Neural crest cell (in vitro differentiated cells): ENCODE measurements around the gene MYOT. TPM values are rescaled to one million over a fixed set of nuclear protein-coding genes. Genes with fewer than 3 reads are reported as not detected.

ENCODE experiments used
- DNase-seq: peaks from one replicate; pipeline ENCODE4 v3.0.0; 2021; ENCODE audit warnings: low read depth, mixed read lengths, low spot score
- H3K27ac Mint-ChIP-seq: one replicate; pipeline ENCODE4 v1.8.0; 2021; ENCODE audit warnings: mild to moderate bottlenecking, mixed read lengths; ENCODE audit not compliant: unreplicated experiment
- H3K27me3 Mint-ChIP-seq: 2 replicates; pipeline ENCODE4 v1.8.0; 2021; ENCODE audit warnings: low read depth, mild to moderate bottlenecking, mixed read lengths
- H3K36me3 Mint-ChIP-seq: 2 replicates; pipeline ENCODE4 v1.8.0; 2021; ENCODE audit warnings: low read depth, mild to moderate bottlenecking, mixed read lengths
- H3K4me1 Mint-ChIP-seq: 2 replicates; pipeline ENCODE4 v1.8.0; 2021; ENCODE audit warnings: mixed read lengths
- H3K4me3 Mint-ChIP-seq: one replicate; pipeline ENCODE4 v1.8.0; 2021; ENCODE audit warnings: mild to moderate bottlenecking, mixed read lengths
- H3K9me3 Mint-ChIP-seq: 2 replicates; pipeline ENCODE4 v1.8.0; 2021; ENCODE audit warnings: mixed read lengths
- CTCF ChIP-seq: fragments of 200-600 bp; sonication (generic); conservative IDR thresholded peaks from 2 replicates; pipeline ENCODE4 v1.5.0; 2021; ENCODE audit warnings: antibody characterized with exemption, mild to moderate bottlenecking
- total RNA-seq: library from RNA; stranded (reverse); gene quantifications from 2 replicates; pipeline ENCODE4 v1.2.1, GENCODE V29; 2021

The MYOT gene
- total RNA-seq, 1 donor from 2014 or later: not detected

- no peak for DNase-seq
- H3K4me1 Mint-ChIP-seq: peaks cover 5% of the 10 kb centered on the region
- no peaks in the 10 kb centered on the region for H3K27me3 Mint-ChIP-seq
- H3K4me3 Mint-ChIP-seq: no peak overlapping the region
- H3K27ac Mint-ChIP-seq: no peak overlapping the region
- peaks cover 6% of the 10 kb centered on the region for H3K36me3 Mint-ChIP-seq
- TF ChIP-seq CTCF: no peak
- H3K9me3 Mint-ChIP-seq: peaks cover 7% of the 10 kb centered on the region
These were observed 41.6 kb upstream of the MYOT start for GRCh38 chr5:137826067-137826466.

DNA sequence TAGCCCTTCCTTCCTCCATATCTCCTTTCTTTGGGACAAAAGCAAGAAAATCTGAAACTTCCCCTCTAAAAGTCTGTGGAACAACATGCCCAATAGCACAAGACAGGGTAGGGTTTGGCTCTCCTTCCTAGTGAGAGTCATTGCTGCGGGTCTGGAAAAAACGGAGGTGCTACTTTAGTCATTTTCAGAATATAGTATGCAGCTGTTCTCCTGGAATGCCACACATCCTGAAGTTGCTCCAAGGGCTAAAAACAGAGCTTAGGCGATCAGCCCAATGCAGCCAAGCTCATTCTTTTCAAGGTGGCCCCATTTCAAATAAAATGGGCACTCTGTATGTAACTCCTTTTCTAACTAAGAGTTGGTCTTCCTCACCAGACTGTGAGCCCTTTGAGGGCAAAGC is 39.5 kb upstream of the MYOT start:
- Mint-ChIP-seq H3K27ac (no peak overlapping the region), H3K27me3 (no peaks in the 10 kb centered on the region), H3K4me3 (no peak overlapping the region), H3K36me3 (peaks cover 6% of the 10 kb centered on the region), H3K9me3 (peaks cover 4% of the 10 kb centered on the region), H3K4me1 (no peaks in the 10 kb centered on the region)
- DNase-seq: no peak
- no peak for TF ChIP-seq CTCF

DNA sequence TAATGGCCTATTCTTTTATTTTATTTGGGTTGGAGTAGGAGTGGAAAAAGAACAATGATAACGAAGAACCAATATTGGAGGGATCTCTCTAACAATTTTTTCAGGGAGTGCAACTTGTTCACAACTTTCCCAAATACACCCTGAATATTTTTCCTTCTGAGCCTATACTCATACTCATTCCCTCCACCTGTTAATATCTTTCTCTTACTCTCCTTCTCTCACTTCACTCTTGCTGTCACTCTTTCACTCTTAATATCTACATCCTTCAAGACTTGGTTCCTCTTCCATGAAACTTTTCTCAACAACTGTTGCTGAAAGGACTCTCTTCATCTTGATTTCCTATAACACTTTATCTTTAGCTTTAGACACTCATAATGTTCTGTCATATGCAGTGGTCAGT is 39.0 kb upstream of the MYOT start:
- Mint-ChIP-seq H3K36me3 (peaks cover 6% of the 10 kb centered on the region), H3K4me1 (no peaks in the 10 kb centered on the region), H3K4me3 (no peak overlapping the region), H3K9me3 (peaks cover 4% of the 10 kb centered on the region), H3K27ac (no peak overlapping the region), H3K27me3 (no peaks in the 10 kb centered on the region)
- no peak for DNase-seq
- no peak for TF ChIP-seq CTCF

DNA sequence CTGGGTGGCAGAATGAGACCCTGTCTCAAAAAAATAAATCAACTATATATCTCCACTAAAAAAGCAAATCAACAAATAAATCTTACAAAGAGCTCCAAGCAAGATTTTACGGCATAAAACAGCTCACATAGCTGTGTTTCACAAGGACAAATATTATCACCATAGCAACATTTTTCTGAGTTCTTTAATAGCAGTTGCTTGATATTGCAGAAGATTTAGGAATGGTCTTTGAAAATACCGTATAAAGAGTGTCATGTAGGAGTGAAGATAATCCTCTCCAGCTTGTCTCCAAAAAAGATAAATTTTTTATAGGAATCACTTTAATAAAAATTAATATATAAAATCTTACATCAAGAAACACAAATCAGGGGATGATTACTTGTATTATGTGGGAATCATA is 36.6 kb upstream of the MYOT start:
- Mint-ChIP-seq H3K27ac (no peak overlapping the region), H3K4me3 (no peak overlapping the region), H3K27me3 (peaks cover 5% of the 10 kb centered on the region), H3K4me1 (no peaks in the 10 kb centered on the region), H3K36me3 (peaks cover under 1% of the 10 kb centered on the region), H3K9me3 (no peaks in the 10 kb centered on the region)
- no peak for DNase-seq
- TF ChIP-seq CTCF: no peak

GRCh38 chr5:137831526-137831925 is 36.1 kb upstream of the MYOT start:
- no peaks in the 10 kb centered on the region for H3K9me3 Mint-ChIP-seq
- no peaks in the 10 kb centered on the region for H3K36me3 Mint-ChIP-seq
- peak; percentile 46 for TF ChIP-seq CTCF
- peaks cover 5% of the 10 kb centered on the region for H3K27me3 Mint-ChIP-seq
- H3K4me3 Mint-ChIP-seq: no peak overlapping the region
- H3K27ac Mint-ChIP-seq: no peak overlapping the region
- no peaks in the 10 kb centered on the region for H3K4me1 Mint-ChIP-seq
- no peak for DNase-seq

GRCh38 chr5:137832416-137832815 is 35.2 kb upstream of the MYOT start:
- no peaks in the 10 kb centered on the region for H3K36me3 Mint-ChIP-seq
- no peak overlapping the region for H3K4me3 Mint-ChIP-seq
- no peaks in the 10 kb centered on the region for H3K4me1 Mint-ChIP-seq
- TF ChIP-seq CTCF: no peak
- no peaks in the 10 kb centered on the region for H3K9me3 Mint-ChIP-seq
- no peak for DNase-seq
- no peak overlapping the region for H3K27ac Mint-ChIP-seq
- H3K27me3 Mint-ChIP-seq: peaks cover 5% of the 10 kb centered on the region
